Bladder microvascular endothelial cell (primary cell): ENCODE measurements around the gene GALNT14. TPM values are rescaled to one million over a fixed set of nuclear protein-coding genes. Genes with fewer than 3 reads are reported as not detected.

Source experiments
- total RNA-seq: library from RNA; depleted of rRNA; stranded (reverse); fragments of >200 nt; gene quantifications from 2 replicates; pipeline ENCODE4 v1.2.3, GENCODE V29; 2014

The GALNT14 gene
- total RNA-seq = 0.13 and 0.32 TPM in 2 replicates

DNA sequence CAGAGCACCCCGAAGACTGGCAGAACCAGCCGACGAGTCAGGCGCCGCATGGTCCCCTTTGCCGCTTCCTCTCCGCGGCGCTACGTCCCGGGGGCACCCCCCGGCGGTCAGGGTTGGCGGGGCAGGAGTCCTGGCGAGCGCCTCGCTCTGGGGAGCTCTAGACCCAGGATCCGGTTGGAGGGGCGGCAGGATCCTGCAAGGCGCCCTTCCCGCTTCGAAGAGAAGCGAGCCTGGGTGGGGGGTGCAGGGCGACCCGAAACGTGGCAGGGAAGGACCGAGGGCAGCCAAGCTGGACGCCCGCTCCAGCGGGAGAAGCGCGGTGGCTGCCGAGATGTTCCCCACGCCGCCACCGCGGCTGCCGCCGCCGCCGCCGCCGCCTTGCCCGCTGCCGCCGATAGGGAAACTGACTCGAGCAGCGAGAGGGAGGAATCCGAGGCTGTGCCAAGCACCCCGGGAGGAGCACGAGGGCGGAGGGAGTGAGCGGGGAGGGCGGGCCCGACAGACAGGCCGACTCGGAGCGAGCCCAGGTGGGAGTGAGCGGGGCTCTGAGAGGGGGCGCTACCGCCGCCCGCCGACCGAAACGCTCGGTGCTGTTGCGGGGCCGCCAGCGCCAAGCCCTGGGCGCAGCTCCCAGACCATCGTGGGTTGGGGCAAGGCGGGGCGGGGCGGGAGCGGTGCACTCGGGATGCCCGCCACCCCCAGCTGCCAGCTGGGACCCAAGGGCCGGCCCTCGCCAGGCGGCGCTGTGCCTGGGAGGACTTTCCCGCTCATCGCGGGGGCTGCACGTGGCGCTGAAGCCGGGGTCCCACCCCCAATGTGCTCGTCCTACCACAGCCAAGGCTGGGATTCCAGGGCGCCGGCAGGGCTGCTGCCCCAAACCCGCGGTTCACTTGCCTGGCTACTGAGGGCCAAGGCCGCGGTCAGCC is at the start of gene GALNT14:
Gene GALNT14 (minus strand): TSS at position 404 of the 926 bp plus-strand sequence. CDS start 354 bp downstream, at position 50.

Other genes starting within 250 kb of the GALNT14 start
- gene CAPN14, start 79.1 kb upstream of the GALNT14 start, total RNA-seq = under 0.01 and 0.13 TPM in 2 replicates
- 5.2 and 6.7 TPM in 2 replicates for gene EHD3, start 95.7 kb upstream of the GALNT14 start, total RNA-seq